CD4-positive, alpha-beta T cell treated with Interleukin-6 for 4 hours (primary cell): Measurements from ENCODE around the gene LTB4R2.
A peak's percentile ranks its signal among the peaks of the same experiment; 100 is the strongest.

Experiments
- DNase-seq: peaks from one replicate; pipeline ENCODE4 v3.0.0-alpha.2; 2020; ENCODE audit warnings: mixed read lengths

LTB4R2 gene

GRCh38 chr14:24309538-24310264 lies at the start of gene LTB4R2:
Gene LTB4R2 (plus strand): TSS chr14:24310140. CDS start chr14:24310665, 525 bp downstream.
- no peak for DNase-seq

GRCh38 chr14:24260780-24261157 lies 49.2 kb upstream of the LTB4R2 start:
- no peak for DNase-seq

- DNase-seq = no peak
Measured at GRCh38 chr14:24261256-24261968, 48.5 kb upstream of the LTB4R2 start.

GRCh38 chr14:24261969-24262327 lies 48.0 kb upstream of the LTB4R2 start:
- no peak for DNase-seq

GRCh38 chr14:24262821-24263733 lies 46.9 kb upstream of the LTB4R2 start, which contains the start of gene TGM1:
Gene TGM1 (minus strand): TSS chr14:24263177. CDS start chr14:24262352, 825 bp downstream.
- DNase-seq = no peak

- no peak for DNase-seq
Measured at GRCh38 chr14:24263848-24264247, 46.1 kb upstream of the LTB4R2 start.

- DNase-seq = no peak
Measured at GRCh38 chr14:24264298-24264697, 45.6 kb upstream of the LTB4R2 start.

- no peak for DNase-seq
Measured at GRCh38 chr14:24266344-24267244, 43.3 kb upstream of the LTB4R2 start.

- DNase-seq = no peak
Measured at GRCh38 chr14:24267516-24267915, 42.4 kb upstream of the LTB4R2 start.

GRCh38 chr14:24268225-24268624 lies 41.7 kb upstream of the LTB4R2 start:
- DNase-seq = no peak

GRCh38 chr14:24269368-24269767 lies 40.6 kb upstream of the LTB4R2 start:
- no peak for DNase-seq

GRCh38 chr14:24269910-24270536 lies 39.9 kb upstream of the LTB4R2 start:
- no peak for DNase-seq

GRCh38 chr14:24270537-24271133 lies 39.3 kb upstream of the LTB4R2 start:
- DNase-seq = no peak

- peak; percentile 94 for DNase-seq
Measured at GRCh38 chr14:24271134-24271833, 38.7 kb upstream of the LTB4R2 start, which contains the start of gene RABGGTA. Gene RABGGTA (minus strand): TSS chr14:24271597. CDS start chr14:24271115, 482 bp downstream.

GRCh38 chr14:24271834-24272263 lies 38.1 kb upstream of the LTB4R2 start:
- DNase-seq = no peak

- DNase-seq = no peak
Measured at GRCh38 chr14:24272467-24272866, 37.5 kb upstream of the LTB4R2 start.

GRCh38 chr14:24273422-24273998 lies 36.4 kb upstream of the LTB4R2 start:
- DNase-seq = no peak

- DNase-seq = peak; percentile 51
Measured at GRCh38 chr14:24274101-24274543, 35.8 kb upstream of the LTB4R2 start.

GRCh38 chr14:24277071-24277470 lies 32.9 kb upstream of the LTB4R2 start:
- no peak for DNase-seq
